ENCODE data around the gene MAP4K2. TPM values are rescaled to one million over a fixed set of nuclear protein-coding genes. Genes with fewer than 3 reads are reported as not detected.

MAP4K2 gene
- total RNA-seq, 1 experiment from 2014 or later = 34.3 TPM

- H3K4me3 ChIP-seq = no peak overlapping the region
Measured at GRCh38 chr11:64835616-64836447, 32.8 kb upstream of the MAP4K2 start.

GRCh38 chr11:64834723-64835615 lies 32.0 kb upstream of the MAP4K2 start:
- CTCF ChIA-PET = interaction anchor here (0.6 to 0.9 kb wide), 4 partner anchors 9 to 278 kb away, joined by 3 to 25 read pairs (median 4); no protein-coding TSS in a partner anchor
- POLR2A ChIA-PET (ENCODE audit: unreplicated experiment) = interaction anchor here (0.6 to 0.7 kb wide), 2 partner anchors 300 to 319 kb away, joined by 3 to 4 read pairs; no protein-coding TSS in a partner anchor
- Histone ChIP-seq H3K27ac (no peak overlapping the region), H3F3A (ENCODE audit: insufficient read depth, low read depth) (no peaks in the 10 kb centered on the region; the same call in 1 of the 2 replicates), H4K20me1 (ENCODE audit: insufficient read depth) (0 out of 2 replicates have a peak, but pooled peaks cover 3% of the 10 kb centered on the region), H3K79me2 (ENCODE audit: low read depth) (no peaks in the 10 kb centered on the region), H3K36me3 (ENCODE audit: low read depth) (peaks cover 10% of the 10 kb centered on the region), H2AFZ (no peak overlapping the region), H3K4me3 (no peak overlapping the region), H3K9me3 (ENCODE audit: insufficient read depth, low read depth) (no peaks in the 10 kb centered on the region), H3K9me2 (ENCODE audit: insufficient read depth) (no peaks in the 10 kb centered on the region), H3K4me2 (peak overlapping the region; percentile 46), H3K27me3 (ENCODE audit: insufficient read depth, low read depth) (no peaks in the 10 kb centered on the region), H3K4me1 (replicated peaks; ENCODE audit: insufficient read depth) (peaks cover 16% of the 10 kb centered on the region)
- no peak for TF ChIP-seq CTCF (conservative IDR thresholded peaks at IDR 0.05)
- no peak for TF ChIP-seq EZH2 (IDR thresholded peaks at IDR 0.05; ENCODE audit: low read depth)
- DNase-seq = peak; percentile 83 to 95
- intact Hi-C loops (cut with micrococcal nuclease; ENCODE audit: unreplicated experiment) = no loop called here
- BruUV-seq (replicated peaks) = no TSS peak

More at GRCh38 chr11:64835616-64836447, 32.8 kb upstream of the MAP4K2 start:
- peak overlapping the region; percentile 46 for H3K4me2 ChIP-seq
- TF ChIP-seq EZH2 (IDR thresholded peaks at IDR 0.05; ENCODE audit: low read depth) (no peak), CTCF (conservative IDR thresholded peaks at IDR 0.05) (no peak)
- no peaks in the 10 kb centered on the region for H3K27me3 ChIP-seq (ENCODE audit: insufficient read depth, low read depth)
- no peaks in the 10 kb centered on the region for H3K9me2 ChIP-seq (ENCODE audit: insufficient read depth)
- peaks cover 16% of the 10 kb centered on the region for H3K4me1 ChIP-seq (replicated peaks; ENCODE audit: insufficient read depth)
- intact Hi-C loops (cut with micrococcal nuclease; ENCODE audit: unreplicated experiment) = no loop called here
- no peaks in the 10 kb centered on the region; the same call in 1 of the 2 replicates for H3K79me2 ChIP-seq (ENCODE audit: low read depth)
- ChIA-PET POLR2A (ENCODE audit: unreplicated experiment) (interaction anchor here (0.7 to 1.2 kb wide), 2 partner anchors 57 to 318 kb away, joined by 3 to 19 read pairs; no protein-coding TSS in a partner anchor), CTCF (interaction anchor here (0.6 kb wide), 2 partner anchors 8 to 52 kb away, joined by 3 to 25 read pairs; no protein-coding TSS in a partner anchor)
- no peaks in the 10 kb centered on the region for H3K9me3 ChIP-seq (ENCODE audit: insufficient read depth, low read depth)
- peaks cover 6% of the 10 kb centered on the region for H3K36me3 ChIP-seq (ENCODE audit: low read depth)
- no peak overlapping the region for H2AFZ ChIP-seq
- DNase-seq = no peak
- H3F3A ChIP-seq (ENCODE audit: insufficient read depth, low read depth) = peaks cover 3% of the 10 kb centered on the region; the same call in 1 of the 2 replicates
- H4K20me1 ChIP-seq (ENCODE audit: insufficient read depth) = 0 out of 2 replicates have a peak, but pooled peaks cover 3% of the 10 kb centered on the region
- no TSS peak for BruUV-seq (replicated peaks)
- H3K27ac ChIP-seq = no peak overlapping the region
